OCI-LY7 (cell line): ENCODE results near the gene NAV2.

ENCODE experiments used
- CTCF ChIP-seq: fragments of 200-600 bp; sonication (generic); conservative IDR thresholded peaks from 2 replicates; pipeline ENCODE4 v1.5.1; 2014; ENCODE audit warnings: mild to moderate bottlenecking, antibody characterized with exemption, low read length, moderate library complexity, mixed read lengths
- EZH2phosphoT487 ChIP-seq: fragments of 200-600 bp; sonication (generic); IDR thresholded peaks from 2 replicates; pipeline ENCODE4 v1.6.1; 2018; ENCODE audit warnings: low read depth, borderline replicate concordance, mild to moderate bottlenecking, mixed run types, antibody characterized with exemption, low read length, moderate library complexity, mixed read lengths

- TF ChIP-seq CTCF, result no peak
- TF ChIP-seq EZH2phosphoT487, result no peak
Measured at GRCh38 chr11:19962801-19963175, 250.2 kb downstream of the NAV2 start.
